Fibroblast of skin of right biceps (primary cell): Measurements from ENCODE around the gene TIMMDC1.
"Not testable (repeated sequence)": the region's sequence is repeated elsewhere in the genome, so short reads cannot be mapped to it uniquely, and the experiment has no call there.

Experiments used
- DNase-seq: peaks from one replicate; pipeline ENCODE4 v3.0.0-alpha.2; 2013

Gene TIMMDC1

DNA sequence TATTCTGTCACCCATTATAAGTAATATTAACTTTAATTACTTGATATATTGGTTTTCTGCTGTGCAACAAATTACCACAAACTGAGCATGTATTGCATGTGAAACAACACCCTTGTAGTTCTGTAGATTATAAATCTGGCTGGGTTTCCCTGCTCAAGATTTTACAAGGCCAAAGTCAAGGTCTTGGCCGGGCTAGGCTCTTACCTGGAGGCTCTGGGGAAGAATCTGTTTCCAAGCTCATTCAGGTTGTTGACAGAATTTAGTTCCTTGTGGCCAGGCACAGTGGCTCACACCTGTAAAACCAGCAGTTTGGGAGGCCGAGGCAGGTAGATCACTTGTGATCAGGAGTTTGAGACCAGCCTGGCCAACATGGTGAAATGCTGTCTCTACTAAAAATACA lies 16.3 kb downstream of the TIMMDC1 start:
- DNase-seq: no peak

DNA sequence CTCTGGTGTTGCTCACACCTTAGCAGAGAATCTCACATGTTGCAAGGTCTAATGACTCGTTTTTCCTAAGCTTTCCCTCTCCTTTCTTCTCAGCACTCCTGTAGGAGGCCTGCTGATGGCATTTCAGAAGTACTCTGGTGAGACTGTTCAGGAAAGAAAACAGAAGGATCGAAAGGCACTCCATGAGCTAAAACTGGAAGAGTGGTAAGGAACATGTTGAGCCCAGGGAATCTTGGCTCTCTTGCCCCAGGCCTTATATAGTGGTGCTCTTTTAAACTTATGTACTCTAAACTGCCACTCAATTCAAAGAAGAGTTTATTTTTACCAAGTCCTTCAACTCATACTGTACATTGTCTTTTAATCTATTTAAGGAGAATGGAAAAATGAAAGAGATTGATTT lies 18.8 kb downstream of the TIMMDC1 start:
- DNase-seq: no peak

DNA sequence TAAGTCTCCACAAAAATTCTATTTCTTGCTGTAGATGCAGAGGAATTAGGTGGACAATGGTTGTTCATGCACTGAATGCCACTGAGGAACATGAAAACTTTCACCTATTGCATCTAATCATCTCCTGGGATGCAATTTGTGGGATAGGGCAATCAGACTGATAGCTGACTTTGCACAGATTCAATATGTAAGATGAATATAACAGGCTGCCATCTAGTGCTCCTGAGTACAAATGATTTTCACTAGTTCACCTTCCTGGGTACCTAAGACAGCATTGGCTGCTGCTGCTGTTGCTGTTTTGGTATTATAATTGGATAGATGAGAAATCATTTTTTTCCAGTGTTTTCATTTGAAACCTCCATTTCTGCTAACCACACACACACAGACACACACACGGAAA lies 19.7 kb downstream of the TIMMDC1 start:
- DNase-seq: no peak

DNA sequence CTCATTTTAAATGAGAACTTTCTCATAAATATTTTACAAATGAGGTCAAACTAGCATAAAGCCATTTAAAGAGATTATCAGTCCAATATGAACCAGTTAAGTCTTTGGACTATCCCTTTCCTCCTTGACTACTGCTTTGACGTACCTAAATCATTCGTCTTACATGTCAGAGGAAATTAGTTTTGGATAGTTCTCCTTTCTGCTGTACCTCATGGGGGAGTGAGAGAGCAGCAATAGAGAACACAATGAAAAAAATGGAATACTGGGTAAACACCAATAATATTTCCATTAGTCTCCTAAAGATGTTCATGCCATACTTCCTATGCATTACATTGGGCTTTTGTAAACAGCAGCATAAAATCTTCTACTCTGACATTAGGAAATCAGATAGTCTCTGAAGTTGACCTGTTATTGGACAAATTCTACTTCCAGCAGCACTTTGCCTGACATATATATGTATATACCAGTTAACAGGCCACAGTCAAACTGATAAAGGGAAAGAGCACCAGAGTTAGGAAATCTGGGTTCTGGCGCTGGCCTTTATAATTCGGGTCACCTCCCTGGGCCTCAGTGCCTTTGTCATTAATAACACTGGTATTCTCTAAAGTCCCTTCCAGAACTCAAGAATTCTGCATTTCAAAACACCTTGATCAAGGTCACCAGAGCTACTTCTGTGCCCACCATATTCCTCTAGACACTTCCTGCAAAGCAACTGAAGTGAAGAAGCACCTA lies 26.8 kb downstream of the TIMMDC1 start:
- DNase-seq: peak; percentile 8

DNA sequence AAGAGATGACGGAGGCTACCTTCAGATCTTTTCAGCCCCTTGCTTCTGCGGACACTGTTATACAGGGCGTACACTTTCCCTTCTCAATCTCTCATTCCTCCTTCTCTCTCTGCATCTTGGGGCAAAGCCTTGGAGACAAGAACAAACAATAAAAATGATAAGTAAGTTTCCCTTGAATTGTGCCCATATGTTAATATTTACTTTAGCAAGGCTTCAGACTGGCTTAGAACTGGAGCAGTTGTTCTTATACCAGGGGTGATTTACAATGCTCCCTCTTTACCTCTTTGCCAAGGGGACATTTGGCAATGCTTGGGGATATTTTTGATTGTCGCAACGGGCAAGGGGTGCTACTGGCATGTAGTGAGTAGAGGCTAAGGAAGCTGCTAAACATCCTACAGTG lies 29.4 kb downstream of the TIMMDC1 start:
- DNase-seq: no peak

DNA sequence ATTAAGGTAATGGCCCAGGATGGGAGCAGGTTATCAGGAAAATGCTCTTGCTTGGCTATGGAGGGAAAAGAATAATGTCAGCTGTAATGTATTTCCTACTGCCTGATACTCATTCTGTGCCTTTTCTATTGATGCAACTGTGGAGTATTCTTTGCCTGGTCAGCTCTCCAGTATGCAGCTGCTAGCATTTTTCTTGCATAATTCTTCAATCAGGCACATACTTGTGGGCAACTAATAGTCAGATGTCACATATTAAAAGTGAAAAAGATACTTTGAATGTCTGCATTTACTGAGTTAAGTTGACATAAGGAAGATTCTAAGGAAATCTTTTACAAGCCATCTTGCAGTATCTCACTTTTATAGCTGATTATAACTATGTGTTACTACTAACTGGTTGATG lies 31.5 kb downstream of the TIMMDC1 start:
- peak; percentile 69 for DNase-seq

DNA sequence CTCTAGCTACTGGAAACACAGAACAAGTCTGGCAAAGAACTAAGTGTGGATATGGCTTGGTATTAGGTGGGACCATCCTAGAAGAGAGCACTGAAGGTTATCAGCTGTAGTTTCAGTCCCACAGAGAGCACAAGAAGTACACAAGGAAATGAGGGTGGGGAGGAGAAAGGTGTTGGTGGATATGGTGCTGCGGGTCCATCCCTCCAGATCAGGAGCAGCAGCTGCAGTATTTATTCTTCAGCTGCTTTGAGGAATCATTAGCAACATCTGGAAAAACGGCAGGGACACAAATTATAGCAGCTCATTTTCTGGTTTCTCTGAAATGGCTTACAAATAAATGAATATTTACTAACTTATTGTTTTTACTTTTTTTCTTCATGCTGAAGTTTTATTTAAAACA lies 32.1 kb downstream of the TIMMDC1 start:
- DNase-seq: no peak

DNA sequence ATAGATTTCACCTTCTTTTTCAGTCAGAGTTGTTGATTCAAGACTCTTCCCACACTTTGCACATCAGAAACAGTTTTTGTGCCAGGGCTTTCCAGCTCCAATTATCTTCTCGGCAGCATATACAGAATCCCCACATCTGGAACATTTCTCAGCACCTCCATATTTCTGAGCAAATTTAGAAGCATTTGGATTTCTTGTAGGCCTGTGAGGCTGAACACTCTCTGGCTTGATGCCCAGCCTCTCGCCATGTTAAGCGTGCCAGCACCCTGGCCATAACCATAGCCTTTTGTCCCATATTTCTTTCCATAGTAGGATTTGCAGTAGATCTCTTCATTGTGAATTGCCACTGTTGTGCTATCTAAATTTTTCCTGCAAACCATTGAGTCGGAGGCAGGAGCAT lies 32.8 kb downstream of the TIMMDC1 start:
- no peak for DNase-seq

DNA sequence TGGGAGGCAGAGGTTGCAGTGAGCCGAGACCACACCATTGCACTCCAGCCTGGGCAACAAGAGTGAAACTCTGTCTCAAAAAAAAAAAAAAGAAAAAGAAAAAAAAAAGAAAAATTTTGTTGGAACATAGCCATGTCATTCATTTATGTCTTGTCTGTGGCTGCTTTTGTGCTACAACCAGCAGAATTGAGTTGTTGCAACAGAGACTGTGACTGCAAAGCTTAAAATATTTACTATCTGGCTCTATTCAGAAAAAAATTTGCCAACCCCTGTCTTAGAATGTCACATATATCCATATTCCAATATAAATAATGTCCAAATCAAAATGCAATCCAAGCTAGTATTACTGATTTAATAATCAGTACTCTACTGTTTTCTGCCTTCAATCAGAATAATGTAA lies 35.9 kb downstream of the TIMMDC1 start:
- DNase-seq: no peak

DNA sequence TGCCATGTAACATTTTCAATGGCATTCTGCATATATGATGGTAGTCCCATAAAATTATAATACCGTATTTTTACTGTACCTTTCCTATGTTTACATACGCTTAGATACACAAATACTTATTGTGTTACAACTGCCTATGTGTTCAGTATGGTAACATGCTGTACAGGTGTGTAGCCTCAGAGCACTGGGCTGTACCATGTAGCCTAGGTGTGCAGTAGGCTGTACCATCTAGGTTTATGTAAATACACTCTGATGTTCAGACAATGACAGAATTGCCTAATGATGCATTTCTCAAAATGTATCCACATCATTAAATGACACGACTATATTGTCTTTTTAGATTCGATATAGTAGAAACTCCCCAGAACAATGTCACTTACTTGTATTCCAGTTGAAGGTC lies 38.4 kb downstream of the TIMMDC1 start:
- no peak for DNase-seq

DNA sequence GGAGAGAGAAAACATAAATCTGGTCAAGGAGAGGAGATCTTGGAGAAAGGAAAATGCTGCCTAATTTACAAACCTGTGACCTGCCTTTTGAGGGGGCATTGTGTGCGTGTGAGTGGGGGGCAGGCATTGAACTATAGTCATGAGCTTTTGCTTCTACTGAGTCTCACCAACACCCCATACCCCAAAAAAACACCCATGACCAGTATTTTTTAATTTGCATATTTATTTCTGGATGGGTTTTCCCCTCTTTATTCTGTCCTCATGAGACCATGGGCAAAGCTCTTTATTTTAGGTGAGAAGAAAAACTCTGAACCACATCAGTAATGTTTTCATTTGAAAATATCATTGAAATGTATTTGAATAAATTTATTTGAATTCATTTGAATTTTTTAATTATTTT lies 40.4 kb downstream of the TIMMDC1 start:
- DNase-seq: no peak

DNA sequence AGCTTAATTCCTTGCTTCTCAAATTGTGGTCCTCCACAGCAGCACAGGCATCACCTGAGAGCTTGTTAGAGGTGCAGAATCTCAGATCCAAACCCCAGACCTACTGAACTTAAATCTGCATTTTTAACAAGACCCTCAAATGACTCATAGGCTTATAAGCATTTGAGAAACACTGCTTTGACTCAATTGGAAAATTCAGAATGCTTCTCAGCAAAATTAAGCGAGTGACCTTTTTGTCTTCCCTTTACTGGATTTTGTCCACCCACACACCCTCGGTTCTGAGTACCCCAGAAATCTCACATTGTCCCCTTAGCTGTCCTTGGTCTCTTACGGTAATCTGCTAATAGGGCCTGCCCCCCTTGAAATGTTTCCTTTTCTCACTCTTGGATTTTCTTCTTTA lies 43.2 kb downstream of the TIMMDC1 start:
- no peak for DNase-seq

DNA sequence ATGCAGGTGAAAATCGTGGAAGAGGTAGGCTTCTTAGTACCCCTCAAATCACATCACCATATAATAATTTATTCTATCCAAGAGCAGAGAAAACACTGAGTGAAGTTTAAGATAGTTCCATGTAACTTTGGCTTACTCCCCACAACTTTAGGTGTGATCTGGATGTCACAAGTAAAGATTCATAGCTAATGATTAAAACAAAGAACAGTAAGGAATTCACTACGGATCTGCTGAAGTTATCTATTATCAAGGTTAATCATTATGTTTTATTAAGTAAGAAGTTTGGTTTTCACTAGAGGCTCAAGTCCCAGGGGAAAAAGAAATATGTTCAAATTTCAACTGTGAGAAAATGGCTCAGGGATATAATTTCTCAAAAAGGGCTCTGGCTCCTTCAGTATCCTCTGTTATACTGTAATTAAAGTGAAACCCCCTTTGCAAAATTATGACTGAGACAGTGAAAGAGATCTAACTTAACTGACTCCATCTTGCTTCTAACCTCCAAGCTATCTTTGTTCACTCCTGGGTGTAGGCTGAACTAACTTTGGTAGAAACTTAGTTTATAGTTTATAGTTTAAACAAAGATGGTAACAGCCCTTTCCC lies 43.9 kb downstream of the TIMMDC1 start:
- no peak for DNase-seq

DNA sequence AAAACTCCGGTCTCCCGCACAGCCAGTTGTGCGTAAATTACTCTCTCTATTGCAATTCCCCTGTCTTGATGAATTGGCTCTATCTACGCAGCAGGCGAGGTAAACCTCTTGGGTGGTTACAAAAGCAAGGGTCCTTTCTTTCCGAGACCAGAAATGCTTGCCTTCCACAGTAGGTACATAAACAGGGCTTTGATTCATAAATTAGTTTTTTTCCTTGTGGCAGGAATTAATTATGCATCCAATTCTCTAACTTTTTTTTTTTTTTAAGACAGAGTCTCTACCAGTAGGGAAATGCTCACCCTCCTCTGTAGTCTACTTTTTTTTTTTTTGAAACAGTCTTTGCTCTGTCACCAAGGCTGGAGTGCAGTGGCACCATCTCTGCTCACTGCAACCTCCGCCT lies 44.8 kb downstream of the TIMMDC1 start:
- DNase-seq: no peak

DNA sequence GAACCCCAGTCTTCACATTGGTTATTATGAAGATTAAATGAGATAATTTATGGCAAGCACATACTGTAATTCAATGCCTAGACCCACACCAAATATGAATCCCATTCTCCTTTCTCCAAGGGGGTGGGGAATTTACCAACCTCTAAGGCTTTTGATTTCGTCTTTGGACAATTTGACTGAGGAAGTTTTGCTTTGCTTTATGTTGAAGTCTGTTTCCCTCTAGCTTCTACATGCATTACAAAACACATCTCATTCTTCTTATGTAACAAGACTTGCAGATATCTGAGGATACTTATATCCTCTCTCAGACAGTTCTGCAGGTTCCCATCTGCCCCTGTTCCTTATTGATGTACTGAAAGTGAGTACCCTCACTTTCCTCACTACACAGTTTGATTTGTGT lies 48.9 kb downstream of the TIMMDC1 start:
- DNase-seq: no peak

DNA sequence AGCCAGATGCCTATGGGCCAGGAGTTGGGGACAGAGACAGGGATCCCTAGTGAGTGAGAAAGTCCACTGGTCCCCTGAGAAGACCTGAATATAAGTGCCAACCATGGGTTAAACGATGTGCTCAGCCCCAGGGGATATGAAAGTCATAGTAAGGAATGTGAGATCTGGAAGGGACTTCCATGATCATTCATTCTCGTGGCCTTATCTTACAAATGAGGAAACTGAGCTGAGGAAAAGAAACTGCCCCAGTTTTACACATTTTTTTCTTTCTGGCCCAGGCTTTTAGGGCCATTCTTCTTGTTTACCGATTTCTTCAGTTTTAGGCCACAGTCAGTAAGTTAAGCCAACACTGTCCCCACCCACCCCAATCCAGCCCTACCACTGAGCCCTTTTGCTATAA lies 50.0 kb downstream of the TIMMDC1 start:
- no peak for DNase-seq

DNA sequence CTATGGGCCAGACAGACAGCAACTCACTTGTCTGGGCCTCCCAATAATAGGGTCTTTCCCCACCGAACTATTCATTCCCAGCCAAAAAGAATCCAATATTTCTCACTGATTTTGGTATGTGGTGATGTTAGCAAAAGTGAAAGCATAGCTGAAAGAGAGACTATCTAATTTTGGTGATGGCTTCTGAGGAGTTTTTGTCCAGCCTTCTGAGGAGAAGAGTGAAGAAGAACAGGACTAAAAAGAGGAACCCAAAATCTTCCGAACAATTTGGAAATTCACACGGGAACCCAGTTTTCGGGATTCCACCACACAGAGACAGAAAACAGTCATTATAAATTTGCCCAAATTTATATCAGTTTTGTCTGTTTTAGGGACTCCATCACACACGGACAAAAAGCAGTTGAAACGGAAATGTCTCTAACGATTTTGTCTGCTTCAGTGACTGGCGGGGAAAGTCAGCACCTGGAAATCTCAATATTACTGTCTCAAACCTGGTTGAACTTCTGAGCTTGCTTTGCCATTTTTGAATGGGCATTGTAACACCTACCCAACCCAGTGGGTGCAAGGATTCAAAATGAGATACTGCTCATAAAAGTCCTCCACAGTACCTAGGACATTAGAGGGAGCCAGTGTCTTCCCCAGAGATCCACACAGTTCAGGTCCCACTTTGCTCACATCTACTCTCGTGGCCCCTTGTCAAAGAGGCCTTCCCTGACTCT lies 52.0 kb downstream of the TIMMDC1 start:
- no peak for DNase-seq

DNA sequence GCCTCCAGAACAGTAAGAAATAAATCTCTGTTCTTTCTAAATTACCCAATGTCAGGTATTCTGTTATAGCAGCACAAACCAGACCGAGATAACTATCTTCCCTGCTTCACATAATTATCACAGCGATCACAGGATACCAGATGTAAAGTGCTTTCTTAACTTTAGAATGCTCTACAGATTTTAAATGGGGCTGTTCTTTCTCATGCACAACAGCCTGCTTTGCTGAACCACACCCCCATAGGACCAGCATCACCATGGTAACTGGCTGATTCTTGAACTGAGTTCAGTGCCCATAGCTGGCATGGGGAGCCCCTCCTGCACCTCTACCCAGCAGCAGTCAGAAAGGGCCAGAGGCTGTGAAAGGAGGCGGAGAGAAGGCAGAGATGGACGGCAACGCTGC lies 53.3 kb downstream of the TIMMDC1 start:
- no peak for DNase-seq

DNA sequence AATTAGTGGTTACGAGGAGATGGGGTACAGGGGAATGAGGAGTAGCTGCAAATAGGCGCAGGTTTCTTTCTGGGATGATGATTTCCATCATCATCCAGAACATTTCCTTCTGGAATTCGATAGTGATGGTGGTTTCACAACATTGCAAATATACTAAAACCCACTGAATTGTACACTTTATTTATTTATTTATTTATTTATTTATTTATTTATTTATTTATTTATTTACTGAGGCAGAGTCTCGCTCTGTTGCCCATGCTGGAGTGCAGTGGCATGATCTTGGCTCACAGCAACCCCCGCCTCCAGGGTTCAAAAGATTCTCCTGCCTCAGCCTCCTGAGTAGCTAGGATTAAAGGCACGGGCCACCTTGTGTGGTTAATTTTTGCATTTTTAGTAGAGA lies 54.6 kb downstream of the TIMMDC1 start:
- DNase-seq: not testable (repeated sequence)

DNA sequence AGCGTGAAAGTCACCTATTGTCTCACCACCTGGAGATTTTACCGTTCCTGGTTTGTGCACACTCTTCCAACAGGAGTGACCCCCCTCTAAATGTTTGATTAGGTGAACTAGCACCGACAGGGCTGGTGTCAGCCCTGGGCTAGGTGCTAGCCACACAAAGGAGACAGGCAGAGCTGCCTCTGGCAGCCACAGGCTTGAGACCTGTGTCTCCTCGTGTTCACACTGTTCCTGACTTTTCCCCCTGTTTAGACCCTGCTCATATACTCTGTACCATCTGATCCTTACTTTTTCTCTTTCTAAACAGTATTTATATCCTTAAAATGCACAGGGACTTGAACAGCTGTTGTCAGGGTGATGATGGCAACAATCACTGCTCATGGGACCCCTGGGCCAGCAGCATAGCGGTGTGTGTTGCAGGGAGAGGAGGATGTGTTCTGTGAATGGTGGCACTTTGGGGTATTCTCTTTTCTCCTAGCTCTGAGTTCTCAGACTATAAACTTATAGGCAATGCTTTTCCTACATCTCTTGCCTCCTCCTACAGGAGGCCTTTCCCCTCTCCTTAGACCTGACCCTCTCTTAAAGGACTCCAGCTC lies 55.6 kb downstream of the TIMMDC1 start:
- DNase-seq: no peak

DNA sequence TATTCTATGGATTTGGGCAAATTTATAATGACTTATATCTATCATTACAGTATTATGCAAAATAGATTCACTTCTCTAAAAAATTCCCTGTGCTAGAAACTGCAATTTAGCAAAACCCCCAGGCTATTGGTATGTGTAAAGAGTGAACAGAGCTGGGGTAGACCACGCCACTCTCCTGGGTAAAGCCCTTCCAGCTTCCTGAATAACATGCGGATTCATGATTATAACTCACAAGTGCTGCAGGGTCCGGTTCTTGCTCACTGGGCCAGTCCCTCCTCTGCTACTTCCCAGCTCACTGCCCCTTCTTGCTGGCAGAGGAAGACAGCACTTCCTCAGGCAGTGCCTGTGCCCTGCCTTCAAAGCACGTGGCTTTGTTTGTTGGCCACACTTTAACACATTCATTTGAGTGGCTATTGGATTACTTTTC lies 57.0 kb downstream of the TIMMDC1 start:
- DNase-seq: no peak

DNA sequence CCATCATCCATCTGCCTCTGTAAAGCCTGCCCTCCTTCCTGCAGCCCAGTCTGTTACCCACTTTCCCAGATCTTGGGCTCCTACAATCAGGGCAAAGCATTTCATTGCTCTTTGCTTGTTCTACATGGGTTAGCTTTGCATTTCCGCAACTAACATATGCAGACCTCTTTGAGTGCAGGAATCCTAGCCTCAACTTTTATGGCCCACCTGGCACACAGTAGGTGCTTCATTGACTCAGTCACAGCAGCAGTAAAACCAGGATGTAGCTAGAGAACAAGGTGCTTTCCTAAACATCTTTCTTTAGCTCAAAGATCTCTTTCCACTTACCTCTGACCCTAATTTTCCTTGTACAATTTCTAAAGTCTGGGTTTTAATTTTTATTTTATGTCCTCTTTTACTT lies 57.6 kb downstream of the TIMMDC1 start:
- DNase-seq: no peak

DNA sequence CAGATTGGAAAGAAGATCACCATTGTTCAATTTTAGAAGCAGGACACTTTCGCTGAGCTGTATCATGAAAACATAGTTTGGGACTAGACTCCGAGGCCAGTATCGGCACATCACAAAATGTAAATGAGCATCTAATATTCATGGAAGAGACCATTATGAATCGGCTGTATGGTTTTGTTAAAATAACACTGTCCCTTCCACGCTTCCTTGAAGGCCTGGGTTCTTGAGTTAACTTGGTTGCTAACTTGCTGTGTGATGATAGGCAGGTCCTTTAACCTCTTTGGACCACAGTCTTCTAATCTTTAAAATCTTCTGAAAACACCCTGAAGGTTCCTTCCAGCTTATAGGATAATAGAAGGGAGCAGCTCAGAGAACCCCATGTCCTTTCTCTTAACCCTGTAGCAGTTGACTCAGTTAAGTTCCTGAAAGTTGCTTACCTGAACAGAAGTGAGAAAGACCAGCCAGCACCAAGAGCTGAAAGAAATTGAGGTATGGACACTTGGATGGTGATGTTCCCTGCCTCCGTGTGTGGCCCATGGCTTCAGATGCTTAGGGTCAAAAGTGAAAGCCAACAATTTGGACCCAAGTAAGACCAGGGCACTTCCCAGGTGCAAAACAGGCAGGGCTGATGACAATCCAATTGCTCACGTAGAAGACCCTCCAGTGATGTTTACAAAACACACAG lies 59.0 kb downstream of the TIMMDC1 start:
- no peak for DNase-seq
